PC-9 (cell line): Measurements from ENCODE around the gene SPDYE1. TPM values are rescaled to one million over a fixed set of nuclear protein-coding genes. Genes with fewer than 3 reads are reported as not detected.
"Not testable (repeated sequence)": the region's sequence is repeated elsewhere in the genome, so short reads cannot be mapped to it uniquely, and the experiment has no call there.

Source experiments
- BruUV-seq: library from RNA; stranded (reverse); fragments of 400-500 nt; replicated peaks from 2 replicates; lab custom pipeline; 2021; lab: Mats Ljungman, UMichigan
- CTCF ChIA-PET: fragments of 300-600 bp; sonication (Branson Sonifier 250); formaldehyde crosslinking; loops from one replicate; lab custom pipeline; 2022; ENCODE audit warnings: antibody characterized with exemption; lab: Charles Lee
- POLR2A ChIA-PET: fragments of 300-600 bp; sonication (Branson Sonifier 250); formaldehyde crosslinking; loops from one replicate; lab custom pipeline; 2022; ENCODE audit warnings: antibody characterized with exemption; ENCODE audit not compliant: unreplicated experiment; lab: Charles Lee
- DNase-seq, 2 experiments: peaks; one replicate each; pipeline versions ENCODE4 v3.0.0 to v3.0.0-alpha.2; 2015 to 2022; ENCODE audit warnings: mixed read lengths in 1 of 2
- H2AFZ ChIP-seq: fragments of 200-600 bp; sonication (generic); 2 replicates; pipeline ENCODE4 v1.8.1; 2017; ENCODE audit warnings: antibody characterized with exemption
- H3F3A ChIP-seq: fragments of 200-600 bp; sonication (generic); 2 replicates; pipeline ENCODE4 v1.8.1; 2017; ENCODE audit warnings: antibody characterized with exemption, mild to moderate bottlenecking, low read depth; ENCODE audit not compliant: insufficient read depth
- H3K27ac ChIP-seq: fragments of 200-600 bp; sonication (generic); 2 replicates; pipeline ENCODE4 v1.6.1; 2016; ENCODE audit warnings: mixed run types
- H3K27me3 ChIP-seq: fragments of 200-600 bp; sonication (generic); 2 replicates; pipeline ENCODE4 v1.6.1; 2016; ENCODE audit warnings: low read depth, mixed run types; ENCODE audit not compliant: insufficient read depth
- H3K36me3 ChIP-seq: fragments of 200-600 bp; sonication (generic); 2 replicates; pipeline ENCODE4 v1.6.1; 2016; ENCODE audit warnings: low read depth, mixed run types
- H3K4me1 ChIP-seq: fragments of 200-600 bp; sonication (generic); replicated peaks from 2 replicates; pipeline ENCODE4 v1.6.1; 2016; ENCODE audit warnings: mixed run types; ENCODE audit not compliant: insufficient read depth
- H3K4me2 ChIP-seq: fragments of 200-600 bp; sonication (generic); 2 replicates; pipeline ENCODE4 v1.6.1; 2017; ENCODE audit warnings: mixed run types
- H3K4me3 ChIP-seq: fragments of 200-600 bp; sonication (generic); 2 replicates; pipeline ENCODE4 v1.6.1; 2016; ENCODE audit warnings: mixed run types
- H3K79me2 ChIP-seq: fragments of 200-600 bp; sonication (generic); 2 replicates; pipeline ENCODE4 v1.6.1; 2017; ENCODE audit warnings: low read depth, mixed run types
- H3K9me2 ChIP-seq: fragments of 200-600 bp; sonication (generic); 2 replicates; pipeline ENCODE4 v1.8.1; 2017; ENCODE audit warnings: mild to moderate bottlenecking; ENCODE audit not compliant: insufficient read depth
- H3K9me3 ChIP-seq: fragments of 200-600 bp; sonication (generic); 2 replicates; pipeline ENCODE4 v1.8.1; 2016; ENCODE audit warnings: low read depth; ENCODE audit not compliant: insufficient read depth
- H4K20me1 ChIP-seq: fragments of 200-600 bp; sonication (generic); 2 replicates; pipeline ENCODE4 v1.8.1; 2017; ENCODE audit not compliant: insufficient read depth
- CTCF ChIP-seq: fragments of 200-600 bp; sonication (generic); conservative IDR thresholded peaks from 2 replicates; pipeline ENCODE4 v1.6.1; 2017; ENCODE audit warnings: mixed run types, antibody characterized with exemption, mild to moderate bottlenecking, moderate library complexity
- EZH2 ChIP-seq: fragments of 200-600 bp; sonication (generic); IDR thresholded peaks from 2 replicates; pipeline ENCODE4 v1.8.0; 2017; ENCODE audit warnings: antibody characterized with exemption, low read depth
- intact Hi-C: fragments of 100-400 bp; cut with micrococcal nuclease; formaldehyde crosslinking; loops from one replicate; pipeline ENCODE4 v1.10.0; 2022; ENCODE audit not compliant: unreplicated experiment
- total RNA-seq: library from RNA; stranded (reverse); gene quantifications from 2 replicates; pipeline ENCODE4 v1.2.3, GENCODE V29; 2021

SPDYE1 gene
- total RNA-seq, 1 experiment from 2014 or later, result not detected

DNA sequence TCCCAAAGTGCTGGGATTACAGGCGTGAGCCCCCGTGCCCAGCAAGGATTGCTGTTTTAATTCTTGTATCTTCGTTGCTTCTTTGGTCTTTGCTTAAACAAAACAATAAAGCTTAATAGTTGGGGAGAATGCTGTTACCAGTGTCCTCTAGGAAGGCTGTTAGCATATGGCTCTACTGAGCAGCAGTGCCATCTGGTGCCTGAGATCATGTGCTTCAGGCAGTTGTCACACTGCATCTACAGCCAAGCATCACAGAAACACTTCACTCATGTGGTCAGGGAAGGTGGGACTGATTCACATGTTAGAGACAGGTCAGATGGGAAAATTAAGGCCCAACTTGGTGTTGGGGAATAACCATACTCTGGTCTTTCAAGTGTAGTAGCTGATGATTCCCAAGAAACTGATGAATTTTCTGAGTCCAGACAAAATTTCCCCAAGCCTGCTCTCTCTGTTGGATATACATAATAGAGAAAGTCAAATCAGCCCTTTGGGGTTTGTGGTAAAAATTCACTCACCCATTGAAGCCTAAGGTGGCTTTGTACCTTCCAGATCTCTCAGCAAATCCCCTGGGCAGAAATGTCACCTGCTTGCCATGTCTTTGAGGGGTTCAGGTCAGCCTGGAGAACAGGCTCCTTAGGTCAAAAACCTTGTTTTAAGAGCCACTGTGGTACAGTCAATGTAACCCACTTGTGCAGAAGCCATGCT lies 43.0 kb upstream of the SPDYE1 start:
- no peak overlapping the region for H3K4me3 ChIP-seq
- H3K9me3 ChIP-seq, result no peaks in the 10 kb centered on the region
- CTCF ChIA-PET, result interaction anchor here (0.6 to 1.0 kb wide), 4 partner anchors 20 to 240 kb away, joined by 3 to 7 read pairs (median 4); no protein-coding TSS in a partner anchor
- H3K27me3 ChIP-seq, result no peaks in the 10 kb centered on the region
- POLR2A ChIA-PET, result no interaction called here
- H3F3A ChIP-seq, result 0 out of 2 replicates have a peak, but pooled peaks cover 6% of the 10 kb centered on the region
- no peaks in the 10 kb centered on the region for H3K79me2 ChIP-seq
- H3K27ac ChIP-seq, result no peak overlapping the region
- DNase-seq, result peak; percentile 51 to 70
- H4K20me1 ChIP-seq, result no peaks in the 10 kb centered on the region
- BruUV-seq, result no TSS peak
- H2AFZ ChIP-seq, result no peak overlapping the region
- no peaks in the 10 kb centered on the region for H3K9me2 ChIP-seq
- intact Hi-C loops, result loop anchor here (1.0 to 10.0 kb wide), 2 partner anchors 115 to 230 kb away; partner anchors contain the start of gene COA1
- TF ChIP-seq CTCF (peak; percentile 84), EZH2 (no peak)
- H3K36me3 ChIP-seq, result 0 out of 2 replicates have a peak, but pooled peaks cover 4% of the 10 kb centered on the region
- no peaks in the 10 kb centered on the region for H3K4me1 ChIP-seq
- no peak overlapping the region for H3K4me2 ChIP-seq

GRCh38 chr7:43956027-43956426 lies 41.7 kb upstream of the SPDYE1 start:
- TF ChIP-seq EZH2 (no peak), CTCF (no peak)
- H3F3A ChIP-seq, result 0 out of 2 replicates have a peak, but pooled peaks cover 6% of the 10 kb centered on the region

DNA sequence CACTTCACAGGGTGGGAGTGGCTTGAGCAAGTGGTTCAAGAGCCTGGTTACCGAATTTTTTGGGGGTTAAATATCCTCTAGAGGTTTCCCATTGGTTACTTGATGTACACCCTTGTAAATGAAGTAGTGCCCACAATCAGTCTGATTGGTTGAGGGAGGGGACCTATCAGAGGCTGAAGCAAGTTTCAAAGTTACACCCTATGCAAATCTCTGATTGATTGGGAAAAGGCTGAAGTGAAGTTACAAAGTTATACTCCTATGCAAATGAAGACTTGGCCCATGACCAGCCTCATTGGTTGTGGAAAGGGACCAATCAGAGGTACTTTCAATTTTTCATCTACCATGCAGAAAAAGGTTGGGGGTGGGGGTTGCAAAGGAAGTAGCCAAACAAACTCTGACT lies 36.8 kb upstream of the SPDYE1 start:
- CTCF ChIA-PET, result no interaction called here

More at GRCh38 chr7:43956027-43956426, 41.7 kb upstream of the SPDYE1 start:
- no peaks in the 10 kb centered on the region for H3K4me1 ChIP-seq
- intact Hi-C loops, result loop anchor here (10.0 kb wide), 1 partner anchor 231 kb away; the partner anchor contains the start of gene COA1
- no TSS peak for BruUV-seq
- no peak overlapping the region for H2AFZ ChIP-seq
- no peaks in the 10 kb centered on the region for H3K36me3 ChIP-seq
- ChIA-PET CTCF (no interaction called here), POLR2A (no interaction called here)
- H3K27me3 ChIP-seq, result no peaks in the 10 kb centered on the region
- H3K9me2 ChIP-seq, result no peaks in the 10 kb centered on the region
- no peak for DNase-seq
- H4K20me1 ChIP-seq, result no peaks in the 10 kb centered on the region
- no peak overlapping the region for H3K4me3 ChIP-seq
- H3K79me2 ChIP-seq, result no peaks in the 10 kb centered on the region
- no peaks in the 10 kb centered on the region for H3K9me3 ChIP-seq
- H3K4me2 ChIP-seq, result no peak overlapping the region
- no peak overlapping the region for H3K27ac ChIP-seq

DNA sequence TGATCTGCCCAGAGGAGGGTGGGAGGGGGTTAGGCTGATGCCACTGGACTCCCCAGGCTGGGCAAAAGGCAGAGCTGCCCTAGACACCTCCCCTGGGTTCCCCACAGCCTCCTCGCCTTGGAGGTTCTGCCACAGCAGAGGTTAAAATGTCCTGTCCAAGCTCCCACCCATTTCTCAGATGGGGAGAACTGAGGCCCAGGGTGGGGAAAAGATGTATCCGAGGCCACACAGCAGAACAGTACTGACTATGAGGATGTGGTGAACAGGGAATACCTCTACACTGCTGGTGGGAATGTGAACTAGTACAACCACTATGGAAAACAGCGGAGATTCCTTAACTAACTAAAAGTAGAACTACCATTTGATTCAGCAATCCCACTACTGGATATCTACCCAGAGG lies 31.3 kb upstream of the SPDYE1 start:
- H3K27ac ChIP-seq, H3K9me2 ChIP-seq, H3K36me3 ChIP-seq, H3K79me2 ChIP-seq, H3K9me3 ChIP-seq, intact Hi-C loops, DNase-seq, H3F3A ChIP-seq, CTCF ChIA-PET, H3K27me3 ChIP-seq, H2AFZ ChIP-seq, H3K4me3 ChIP-seq, BruUV-seq, H3K4me2 ChIP-seq, H4K20me1 ChIP-seq, H3K4me1 ChIP-seq, POLR2A ChIA-PET: not testable (repeated sequence)

More for the DNA sequence above, 36.8 kb upstream of the SPDYE1 start:
- Histone ChIP-seq H3K4me3 (no peak overlapping the region), H3K4me1 (no peaks in the 10 kb centered on the region), H3F3A (no peaks in the 10 kb centered on the region), H3K9me3 (no peaks in the 10 kb centered on the region), H2AFZ (no peak overlapping the region), H3K36me3 (no peaks in the 10 kb centered on the region), H4K20me1 (no peaks in the 10 kb centered on the region), H3K9me2 (no peaks in the 10 kb centered on the region), H3K79me2 (no peaks in the 10 kb centered on the region), H3K4me2 (no peak overlapping the region), H3K27ac (no peak overlapping the region), H3K27me3 (no peaks in the 10 kb centered on the region)
- POLR2A ChIA-PET, result no interaction called here
- no peak for DNase-seq
- intact Hi-C loops, result no loop called here
- BruUV-seq, result no TSS peak
- TF ChIP-seq EZH2 (no peak), CTCF (no peak)
